IPS-18a (cell line): Measurements from ENCODE around the gene SPAAR.

Experiments
- H3K27ac ChIP-seq: one replicate; pipeline ENCODE4 v1.5.1; 2013; ENCODE audit warnings: low read length
- H3K27me3 ChIP-seq: one replicate; pipeline ENCODE4 v1.6.1; 2013; ENCODE audit warnings: mild to moderate bottlenecking, low read length; ENCODE audit not compliant: control insufficient read depth, insufficient read depth
- H3K36me3 ChIP-seq: one replicate; pipeline ENCODE4 v1.6.1; 2013; ENCODE audit warnings: low read depth, low read length; ENCODE audit not compliant: control insufficient read depth
- H3K4me1 ChIP-seq: one replicate; pipeline ENCODE4 v1.6.1; 2013; ENCODE audit warnings: low read depth, low read length; ENCODE audit not compliant: control insufficient read depth
- H3K4me3 ChIP-seq: one replicate; pipeline ENCODE4 v1.5.1; 2013; ENCODE audit warnings: low read length
- H3K9ac ChIP-seq: one replicate; pipeline ENCODE4 v1.6.1; 2013; ENCODE audit warnings: mild to moderate bottlenecking, low read length, moderate library complexity
- H3K9me3 ChIP-seq: one replicate; pipeline ENCODE4 v1.6.1; 2013; ENCODE audit warnings: low read depth, low read length; ENCODE audit not compliant: control insufficient read depth

Gene SPAAR

DNA sequence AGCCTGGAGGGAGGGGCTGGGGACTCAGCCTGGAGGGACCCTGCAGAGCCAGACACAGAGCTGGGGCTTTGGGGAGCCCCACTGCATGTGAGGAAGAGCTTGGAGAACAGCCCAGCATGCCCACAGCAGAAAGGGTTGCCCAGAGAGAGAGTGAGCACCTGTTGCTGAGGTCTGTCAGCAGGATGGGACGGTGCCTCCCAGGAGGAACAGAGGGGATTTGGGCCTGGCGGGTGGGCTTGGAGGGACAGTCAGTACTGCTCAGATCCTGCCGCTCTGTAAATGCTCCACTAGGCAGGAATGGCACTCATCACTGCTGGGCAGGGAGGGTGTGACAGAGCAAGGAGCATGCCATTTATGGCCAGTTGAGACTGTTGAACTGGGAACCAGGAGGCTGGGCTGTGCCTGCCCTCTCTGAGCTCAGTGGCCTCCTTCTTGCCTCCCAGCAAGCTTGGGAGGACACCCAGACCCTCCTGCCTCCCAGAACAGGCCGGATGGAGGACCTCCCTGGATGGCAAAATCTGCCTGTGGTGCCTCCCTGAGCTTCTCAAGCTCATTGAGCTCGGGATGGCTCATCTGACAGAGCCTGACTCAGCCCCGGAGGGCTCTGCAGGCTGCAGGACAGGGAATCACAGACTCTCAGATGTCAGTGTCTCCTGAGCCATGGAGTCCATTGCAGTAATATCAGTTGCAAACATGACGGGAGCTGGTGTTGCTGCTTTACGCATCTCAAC lies 4.1 kb upstream of the SPAAR start:
- no peak overlapping the region for H3K4me3 ChIP-seq
- H3K27me3 ChIP-seq, result no peaks in the 10 kb centered on the region
- no peak overlapping the region for H3K9ac ChIP-seq
- H3K4me1 ChIP-seq, result peaks cover 16% of the 10 kb centered on the region
- H3K27ac ChIP-seq, result no peak overlapping the region
- H3K36me3 ChIP-seq, result no peaks in the 10 kb centered on the region
- no peaks in the 10 kb centered on the region for H3K9me3 ChIP-seq

DNA sequence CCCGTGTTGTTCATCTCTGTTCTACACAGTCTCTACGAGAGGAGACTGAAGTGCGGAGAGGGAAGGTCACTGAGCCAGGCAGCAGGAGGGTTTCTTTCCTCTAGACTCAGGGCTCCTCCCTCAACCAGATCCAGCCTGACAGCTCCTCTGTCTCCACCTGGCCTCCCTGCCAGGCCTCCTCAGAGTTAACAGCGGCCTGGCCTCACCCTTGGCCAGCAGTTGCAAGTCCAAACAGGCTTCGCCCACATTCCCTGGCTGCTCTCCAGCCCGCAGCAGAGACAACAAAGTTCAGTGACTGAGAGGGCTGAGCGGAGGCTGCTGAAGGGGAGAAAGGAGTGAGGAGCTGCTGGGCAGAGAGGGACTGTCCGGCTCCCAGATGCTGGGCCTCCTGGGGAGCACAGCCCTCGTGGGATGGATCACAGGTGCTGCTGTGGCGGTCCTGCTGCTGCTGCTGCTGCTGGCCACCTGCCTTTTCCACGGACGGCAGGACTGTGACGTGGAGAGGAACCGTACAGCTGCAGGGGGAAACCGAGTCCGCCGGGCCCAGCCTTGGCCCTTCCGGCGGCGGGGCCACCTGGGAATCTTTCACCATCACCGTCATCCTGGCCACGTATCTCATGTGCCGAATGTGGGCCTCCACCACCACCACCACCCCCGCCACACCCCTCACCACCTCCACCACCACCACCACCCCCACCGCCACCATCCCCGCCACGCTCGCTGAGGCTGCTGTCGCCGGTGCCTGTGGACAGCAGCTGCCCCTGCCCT lies 3.2 kb upstream of the SPAAR start, which contains the start of gene HRCT1:
HRCT1 (plus strand) TSS at position 291 of the 768 bp plus-strand sequence; CDS start at position 377, 86 bp downstream.
- H3K27ac ChIP-seq, result no peak within 1 kb of the TSS
- no peaks in the 10 kb centered on the region for H3K27me3 ChIP-seq
- no peak within 1 kb of the TSS for H3K9ac ChIP-seq
- H3K4me1 ChIP-seq, result peaks cover 16% of the 10 kb centered on the region
- H3K36me3 ChIP-seq, result no peaks in the 10 kb centered on the region
- no peaks in the 10 kb centered on the region for H3K9me3 ChIP-seq
- H3K4me3 ChIP-seq, result no peak within 1 kb of the TSS

DNA sequence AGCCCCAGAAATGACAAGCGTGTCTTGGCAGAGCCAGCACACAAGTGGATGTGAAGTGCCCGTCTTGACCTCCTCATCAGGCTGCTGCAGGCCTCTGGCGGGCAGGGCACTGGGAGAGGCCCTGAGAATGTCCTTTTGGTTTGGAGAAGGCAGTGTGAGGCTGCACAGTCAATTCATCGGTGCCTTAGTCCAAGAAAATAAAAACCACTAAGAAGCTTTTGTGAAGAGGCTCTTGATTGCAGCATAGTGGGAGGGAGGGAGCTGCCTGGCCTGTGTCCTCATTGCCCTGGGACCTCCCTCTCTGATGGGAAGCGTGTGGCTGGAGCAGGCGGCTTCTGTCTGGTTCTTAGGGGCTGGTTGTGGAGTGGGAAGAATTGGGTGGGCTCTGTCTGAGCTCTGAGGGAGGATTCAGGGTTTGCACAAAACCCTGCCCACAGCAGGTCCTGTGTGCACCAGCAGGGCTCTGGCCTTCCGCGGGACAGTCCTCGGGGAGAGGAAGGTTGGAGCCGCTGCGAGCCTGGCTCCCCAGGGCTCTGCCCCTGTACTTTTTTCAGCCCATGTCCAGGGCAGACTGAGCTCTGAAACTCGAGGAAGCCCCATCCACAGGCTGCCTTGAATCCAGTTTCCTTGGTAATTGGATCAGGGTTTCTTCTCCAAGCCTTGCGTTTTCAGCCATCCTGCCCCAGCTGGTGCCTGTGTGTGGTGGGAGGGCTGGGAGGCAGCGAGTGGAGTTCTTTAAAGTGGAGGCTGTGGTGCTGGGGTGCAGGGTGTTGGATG lies 2.2 kb upstream of the SPAAR start:
- Histone ChIP-seq H3K36me3 (no peaks in the 10 kb centered on the region), H3K27me3 (no peaks in the 10 kb centered on the region), H3K9me3 (no peaks in the 10 kb centered on the region), H3K4me1 (peaks cover 16% of the 10 kb centered on the region), H3K4me3 (no peak overlapping the region), H3K9ac (no peak overlapping the region), H3K27ac (peak overlapping the region; percentile 1)

DNA sequence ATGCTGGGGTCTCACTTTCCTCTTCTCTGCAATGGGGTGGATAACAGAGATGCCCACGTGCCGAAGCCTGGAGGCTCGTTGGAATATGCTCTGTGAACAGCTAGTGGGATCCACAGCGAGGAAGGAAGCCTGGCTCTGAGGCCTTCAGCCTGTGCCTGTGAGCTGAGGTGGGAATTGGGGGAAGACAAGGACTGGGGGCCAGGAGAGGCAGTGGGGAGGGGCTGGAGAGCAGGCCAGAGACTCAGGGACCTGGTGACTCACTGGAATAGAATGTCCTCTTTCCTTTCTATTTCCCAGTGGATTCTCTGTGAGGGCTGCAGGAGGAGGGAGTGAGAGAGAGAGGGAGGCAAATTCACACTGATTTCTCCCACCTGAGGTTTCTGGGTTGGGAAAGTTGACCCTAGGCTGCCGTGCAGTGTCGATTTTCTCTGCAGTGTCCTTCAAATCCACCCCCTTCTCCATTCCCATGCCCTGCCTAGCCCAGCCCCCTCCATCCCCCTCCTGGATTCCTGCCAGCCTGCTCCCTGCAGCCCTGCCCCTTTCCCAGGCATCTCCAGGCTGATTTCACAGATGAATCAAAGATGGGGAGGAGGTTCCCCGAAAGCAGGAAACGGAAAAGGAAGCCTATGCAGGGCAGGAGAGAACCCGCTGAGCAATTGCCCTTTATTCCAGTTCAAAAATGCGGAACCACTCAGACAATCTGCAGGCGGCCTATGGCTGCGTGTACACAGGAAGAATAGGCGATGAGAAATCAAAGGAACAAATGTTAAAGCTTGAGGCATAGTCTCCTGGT lies 1.4 kb upstream of the SPAAR start:
- Histone ChIP-seq H3K27ac (peak overlapping the region; percentile 1), H3K9me3 (no peaks in the 10 kb centered on the region), H3K9ac (no peak overlapping the region), H3K27me3 (no peaks in the 10 kb centered on the region), H3K4me1 (peaks cover 16% of the 10 kb centered on the region), H3K4me3 (no peak overlapping the region), H3K36me3 (no peaks in the 10 kb centered on the region)

DNA sequence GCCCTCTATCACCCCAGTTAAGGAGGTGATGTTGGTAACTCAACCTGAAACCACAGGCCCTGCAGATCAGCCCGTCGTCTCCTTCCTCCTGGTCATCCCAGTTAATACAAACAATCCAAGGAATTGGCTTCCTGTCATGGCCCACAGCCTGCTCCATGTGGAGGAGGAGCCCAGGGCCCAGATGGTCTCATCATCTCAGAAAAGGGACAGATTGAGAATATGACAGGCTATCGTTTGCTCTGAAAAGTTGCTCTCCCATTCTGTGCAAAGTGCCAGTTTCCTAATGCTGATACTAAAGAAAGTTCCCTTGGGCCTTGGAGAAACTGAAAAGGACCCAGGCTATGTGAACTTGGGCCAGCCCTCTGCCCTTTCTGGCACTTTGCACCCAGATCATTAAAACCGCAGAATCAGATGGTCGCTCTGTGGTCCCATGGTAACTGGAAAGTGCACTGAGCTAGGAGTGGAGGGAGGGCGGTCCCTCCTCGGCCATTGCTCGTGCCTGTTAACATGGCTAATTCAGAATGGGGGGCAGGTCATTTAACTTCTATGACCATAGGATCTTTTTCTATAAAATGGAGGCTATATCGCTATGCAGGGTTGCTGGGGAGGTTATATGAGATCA lies 675 bp upstream of the SPAAR start:
- Histone ChIP-seq H3K9me3 (no peaks in the 10 kb centered on the region), H3K27ac (no peak overlapping the region), H3K27me3 (no peaks in the 10 kb centered on the region), H3K9ac (no peak overlapping the region), H3K36me3 (no peaks in the 10 kb centered on the region), H3K4me3 (no peak overlapping the region), H3K4me1 (peaks cover 16% of the 10 kb centered on the region)

DNA sequence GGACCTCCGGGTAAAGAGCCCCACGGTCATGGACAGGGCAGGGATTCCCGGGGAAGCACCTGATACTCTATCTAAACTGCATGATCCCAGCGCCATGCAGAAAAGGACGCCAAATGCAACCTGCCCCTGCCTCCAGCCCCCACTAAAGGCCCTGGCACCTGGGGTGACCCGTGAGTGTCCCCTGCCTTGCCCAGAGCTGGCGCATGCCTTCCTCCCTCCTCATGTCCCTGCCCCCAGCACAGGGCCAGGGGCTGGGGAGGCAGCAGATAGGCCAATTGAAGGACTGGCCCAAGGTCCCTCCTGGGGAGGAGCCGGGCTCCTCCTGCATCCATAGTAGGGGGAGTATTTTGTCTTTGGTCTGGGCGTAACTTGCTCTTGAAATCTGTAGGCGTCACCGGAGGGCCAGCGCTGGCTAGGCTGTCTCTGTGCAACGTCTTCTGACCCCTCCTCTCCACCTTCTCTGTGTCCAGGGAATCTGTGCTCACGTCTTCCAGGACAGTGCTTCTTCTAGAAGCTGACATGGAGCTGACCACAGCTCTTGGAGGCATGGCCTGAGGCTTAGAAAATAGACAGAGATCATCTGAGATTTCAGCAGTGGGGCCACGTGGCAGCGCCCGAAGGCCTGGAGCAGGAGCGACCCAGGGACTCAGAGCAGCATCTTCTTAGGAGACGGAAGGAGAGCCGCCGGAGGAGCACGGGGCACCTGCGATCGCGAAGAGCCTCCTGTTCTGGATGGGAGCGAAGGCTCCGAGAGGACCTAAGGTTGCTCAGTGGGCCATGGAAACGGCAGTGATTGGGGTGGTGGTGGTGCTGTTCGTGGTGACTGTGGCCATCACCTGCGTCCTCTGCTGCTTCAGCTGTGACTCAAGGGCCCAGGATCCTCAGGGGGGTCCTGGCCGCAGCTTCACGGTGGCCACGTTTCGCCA lies 660 bp downstream of the SPAAR start:
- Histone ChIP-seq H3K9ac (no peak overlapping the region), H3K36me3 (no peaks in the 10 kb centered on the region), H3K9me3 (no peaks in the 10 kb centered on the region), H3K27me3 (no peaks in the 10 kb centered on the region), H3K4me3 (no peak overlapping the region), H3K4me1 (peaks cover 16% of the 10 kb centered on the region), H3K27ac (no peak overlapping the region)

DNA sequence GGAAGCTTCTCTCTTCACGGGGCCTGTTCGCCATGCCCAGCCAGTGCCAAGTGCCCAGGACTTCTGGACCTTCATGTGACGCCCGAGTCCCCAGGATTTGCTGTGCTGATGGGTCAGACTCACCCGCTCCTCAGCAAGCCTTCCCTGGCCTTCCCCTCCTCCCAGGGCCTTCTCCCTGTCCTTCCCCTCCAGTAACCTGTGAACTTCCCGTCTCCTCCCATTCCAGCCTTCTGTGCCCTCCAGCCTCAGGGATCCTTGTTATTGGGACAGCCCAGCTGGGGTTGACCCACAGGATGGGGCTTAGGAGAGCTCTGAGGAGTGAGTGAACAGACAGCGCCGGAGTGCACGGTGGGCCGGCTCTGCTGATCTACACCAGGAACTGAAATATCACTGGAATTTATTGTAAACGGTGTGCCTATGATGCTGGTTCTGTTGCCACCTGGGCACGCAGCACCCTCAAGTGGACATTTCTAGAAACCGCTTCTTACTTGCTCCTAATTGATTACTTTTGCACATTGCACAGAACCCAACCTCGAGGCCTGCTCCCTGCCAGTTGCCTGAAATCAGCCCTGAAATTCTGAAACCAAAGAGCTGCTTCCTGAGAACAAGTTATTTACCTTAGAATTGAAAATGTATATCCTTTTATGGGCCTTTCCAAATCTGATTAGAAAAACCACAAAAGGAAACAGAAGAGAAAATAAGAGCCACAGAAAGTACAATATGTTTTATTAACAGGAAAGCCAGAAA lies 1.5 kb downstream of the SPAAR start:
- Histone ChIP-seq H3K27ac (no peak overlapping the region), H3K9ac (no peak overlapping the region), H3K4me1 (peaks cover 16% of the 10 kb centered on the region)

DNA sequence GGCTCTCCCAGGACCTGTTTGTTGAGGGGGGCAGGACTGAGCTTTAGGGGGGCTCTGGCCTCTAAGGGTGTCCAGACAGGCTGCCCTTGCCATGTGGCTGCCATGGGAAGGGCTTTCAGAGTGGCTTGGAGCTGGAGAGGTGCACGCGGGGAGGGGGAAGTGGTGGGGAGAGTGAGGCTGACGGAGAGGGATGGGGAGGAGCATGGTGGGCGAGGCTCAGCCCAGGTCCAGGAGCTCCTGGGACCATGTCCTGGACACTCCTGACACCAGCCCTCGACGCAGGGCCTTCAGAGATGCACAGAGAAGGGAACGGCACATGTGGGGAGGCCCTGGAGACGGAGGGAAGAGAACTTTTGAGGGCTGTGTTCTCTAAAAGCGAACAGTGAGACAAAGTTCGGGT lies 2.4 kb downstream of the SPAAR start:
- Histone ChIP-seq H3K36me3 (no peaks in the 10 kb centered on the region), H3K27me3 (no peaks in the 10 kb centered on the region), H3K9me3 (no peaks in the 10 kb centered on the region), H3K27ac (no peak overlapping the region), H3K4me1 (peaks cover 16% of the 10 kb centered on the region), H3K4me3 (no peak overlapping the region), H3K9ac (no peak overlapping the region)

More for the DNA sequence above, 1.5 kb downstream of the SPAAR start:
- Histone ChIP-seq H3K27me3 (no peaks in the 10 kb centered on the region), H3K4me3 (no peak overlapping the region), H3K9me3 (no peaks in the 10 kb centered on the region), H3K36me3 (no peaks in the 10 kb centered on the region)

DNA sequence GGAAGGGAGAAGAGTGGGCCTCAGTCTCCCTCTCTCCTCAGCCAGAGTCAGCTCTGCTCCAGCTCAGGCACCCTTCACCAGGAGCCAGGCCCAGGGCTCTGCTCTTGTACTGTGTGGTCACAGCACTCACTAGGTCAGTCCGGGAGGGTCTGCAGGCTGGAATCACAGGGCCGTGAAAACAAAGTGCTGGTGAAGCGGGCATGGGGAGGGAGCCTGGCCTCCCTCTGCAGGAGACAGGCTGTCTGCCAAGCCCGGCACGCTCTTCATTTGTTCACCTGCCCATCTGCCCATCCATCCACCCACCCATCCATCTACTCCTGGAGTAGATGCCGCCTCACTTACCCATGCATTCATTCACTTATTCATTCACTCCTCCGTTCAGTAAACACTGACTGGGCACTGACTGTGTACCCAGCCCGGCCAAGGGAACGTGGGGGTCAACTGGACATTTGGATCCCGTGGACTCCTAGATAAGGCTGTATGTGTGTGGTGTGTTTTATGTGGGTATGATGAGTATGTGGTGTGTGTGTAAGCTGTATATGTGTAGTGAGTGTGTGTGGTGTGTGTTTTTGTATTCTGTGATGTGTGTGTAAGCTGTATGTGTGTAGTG lies 3.6 kb downstream of the SPAAR start:
- Histone ChIP-seq H3K27ac (no peak overlapping the region), H3K4me3 (no peak overlapping the region), H3K36me3 (no peaks in the 10 kb centered on the region), H3K4me1 (peaks cover 8% of the 10 kb centered on the region), H3K9ac (no peak overlapping the region), H3K9me3 (no peaks in the 10 kb centered on the region), H3K27me3 (no peaks in the 10 kb centered on the region)
